Neural progenitor cell (in vitro differentiated cells): ENCODE data around the gene C11orf87.

Source experiments
- EZH2phosphoT487 ChIP-seq: fragments of 200-600 bp; sonication (generic); IDR thresholded peaks from 2 replicates; pipeline ENCODE4 v1.6.1; 2017; ENCODE audit warnings: antibody characterized with exemption
- TF ChIP-seq, protein P1 (sequence below): fragments of 200-600 bp; sonication (generic); IDR thresholded peaks from 2 replicates; pipeline ENCODE4 v1.5.1; 2017; ENCODE audit warnings: antibody characterized with exemption, mild to moderate bottlenecking

DNA sequence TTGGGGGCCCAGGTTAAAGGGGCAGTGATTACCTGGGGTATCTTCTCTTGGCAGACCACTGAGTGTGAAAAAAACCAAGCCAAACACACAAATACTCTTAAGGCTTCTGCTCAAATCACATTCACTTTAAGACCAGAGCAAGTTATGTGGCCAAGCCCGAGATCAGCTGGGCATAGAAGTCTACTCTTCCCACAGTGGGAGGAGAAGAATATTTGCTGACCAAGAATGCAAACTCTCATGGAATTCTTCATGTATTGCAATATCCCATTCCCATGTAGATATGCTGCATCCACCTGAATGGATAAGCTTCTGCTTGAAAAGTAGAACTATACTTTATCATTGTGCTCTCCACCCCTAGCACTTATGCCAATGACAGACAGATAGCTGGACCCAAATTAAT is 37.1 kb upstream of the C11orf87 start:
- TF ChIP-seq, protein P1, sequence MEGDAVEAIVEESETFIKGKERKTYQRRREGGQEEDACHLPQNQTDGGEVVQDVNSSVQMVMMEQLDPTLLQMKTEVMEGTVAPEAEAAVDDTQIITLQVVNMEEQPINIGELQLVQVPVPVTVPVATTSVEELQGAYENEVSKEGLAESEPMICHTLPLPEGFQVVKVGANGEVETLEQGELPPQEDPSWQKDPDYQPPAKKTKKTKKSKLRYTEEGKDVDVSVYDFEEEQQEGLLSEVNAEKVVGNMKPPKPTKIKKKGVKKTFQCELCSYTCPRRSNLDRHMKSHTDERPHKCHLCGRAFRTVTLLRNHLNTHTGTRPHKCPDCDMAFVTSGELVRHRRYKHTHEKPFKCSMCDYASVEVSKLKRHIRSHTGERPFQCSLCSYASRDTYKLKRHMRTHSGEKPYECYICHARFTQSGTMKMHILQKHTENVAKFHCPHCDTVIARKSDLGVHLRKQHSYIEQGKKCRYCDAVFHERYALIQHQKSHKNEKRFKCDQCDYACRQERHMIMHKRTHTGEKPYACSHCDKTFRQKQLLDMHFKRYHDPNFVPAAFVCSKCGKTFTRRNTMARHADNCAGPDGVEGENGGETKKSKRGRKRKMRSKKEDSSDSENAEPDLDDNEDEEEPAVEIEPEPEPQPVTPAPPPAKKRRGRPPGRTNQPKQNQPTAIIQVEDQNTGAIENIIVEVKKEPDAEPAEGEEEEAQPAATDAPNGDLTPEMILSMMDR: no peak
- TF ChIP-seq EZH2phosphoT487: no peak
